Measurements from ENCODE around the gene MIX23. TPM values are rescaled to one million over a fixed set of nuclear protein-coding genes. Genes with fewer than 3 reads are reported as not detected.

MIX23 gene
- total RNA-seq, 1 donor from 2014 or later, result 25.9 TPM

GRCh38 chr3:122351612-122352011 lies 31.4 kb downstream of the MIX23 start:
- no peak for DNase-seq (ENCODE audit: low read depth in 2 of 2)

DNA sequence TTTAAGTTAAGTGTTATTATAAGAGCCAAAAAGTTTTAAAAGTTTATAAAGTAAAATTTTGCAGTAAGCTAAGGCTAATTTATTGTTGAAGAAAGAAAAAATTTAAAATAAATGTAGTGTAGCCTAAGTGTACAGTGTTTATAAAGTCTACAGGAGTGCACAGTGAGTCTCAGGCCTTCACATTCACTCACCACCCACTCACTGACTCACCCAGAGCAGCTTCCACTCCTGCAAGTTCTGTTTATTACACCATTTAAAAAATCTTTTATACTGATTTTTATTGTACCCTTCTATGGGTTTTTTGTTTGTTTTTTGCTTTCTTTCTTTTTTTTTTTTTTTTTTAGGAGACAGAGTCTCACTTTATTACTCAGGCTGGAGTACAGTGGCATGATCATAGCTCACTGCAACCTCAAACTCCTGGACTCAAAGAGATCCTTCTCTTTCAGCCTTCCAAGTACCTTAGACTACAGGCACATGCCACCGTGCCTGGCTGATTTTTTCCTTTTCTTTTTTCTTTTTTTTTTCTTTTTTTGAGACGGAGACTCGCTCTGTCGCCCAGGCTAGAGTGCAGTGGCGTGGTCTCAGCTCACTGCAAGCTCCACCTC lies 32.1 kb downstream of the MIX23 start:
- DNase-seq (ENCODE audit: low read depth in 2 of 2), result no peak

DNA sequence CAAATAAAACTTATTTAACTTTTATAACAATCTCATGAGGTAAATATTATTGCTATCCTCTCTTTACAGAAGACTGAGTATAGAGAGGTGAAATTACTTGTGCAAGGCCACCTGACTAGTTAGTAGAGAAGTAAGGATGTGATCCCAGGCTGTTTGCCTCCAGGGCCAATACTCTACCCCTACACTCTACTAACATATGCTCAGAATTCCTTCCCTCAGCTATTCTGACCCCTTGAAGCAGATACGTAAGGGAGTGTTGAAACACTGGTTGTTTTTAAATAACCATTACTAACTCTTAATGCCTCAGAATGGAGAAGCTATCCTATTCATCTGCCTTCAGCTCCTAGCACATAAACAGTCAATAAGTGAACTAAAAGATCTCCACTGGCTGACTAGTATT lies 33.9 kb downstream of the MIX23 start:
- DNase-seq (ENCODE audit: low read depth in 2 of 2), result no peak

- DNase-seq (ENCODE audit: low read depth in 2 of 2), result no peak
These were observed 39.4 kb downstream of the MIX23 start for GRCh38 chr3:122343654-122344053.

- no peak for DNase-seq (ENCODE audit: low read depth in 2 of 2)
These were observed 40.2 kb downstream of the MIX23 start for GRCh38 chr3:122342803-122343202.

DNA sequence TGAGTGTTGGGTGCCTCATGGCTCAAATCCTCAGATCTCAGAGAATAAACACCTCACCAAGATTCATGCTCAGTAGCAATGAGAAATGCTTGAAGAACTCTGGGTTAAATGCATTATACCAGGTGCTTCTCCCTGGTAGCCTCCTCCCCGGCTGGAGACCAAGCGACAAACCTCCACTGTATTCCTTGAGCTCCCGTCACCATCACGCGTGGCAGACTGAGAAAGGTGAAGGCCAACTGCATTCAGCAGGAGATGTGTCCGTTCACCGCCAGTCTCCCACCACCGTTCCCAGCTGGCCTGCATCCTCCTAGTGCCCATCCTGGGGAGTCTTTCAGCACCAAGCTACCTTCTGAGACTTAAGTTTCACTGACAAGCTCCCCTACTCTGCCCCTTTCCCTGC lies 50.5 kb downstream of the MIX23 start:
- no peak for DNase-seq (ENCODE audit: low read depth in 2 of 2)

DNA sequence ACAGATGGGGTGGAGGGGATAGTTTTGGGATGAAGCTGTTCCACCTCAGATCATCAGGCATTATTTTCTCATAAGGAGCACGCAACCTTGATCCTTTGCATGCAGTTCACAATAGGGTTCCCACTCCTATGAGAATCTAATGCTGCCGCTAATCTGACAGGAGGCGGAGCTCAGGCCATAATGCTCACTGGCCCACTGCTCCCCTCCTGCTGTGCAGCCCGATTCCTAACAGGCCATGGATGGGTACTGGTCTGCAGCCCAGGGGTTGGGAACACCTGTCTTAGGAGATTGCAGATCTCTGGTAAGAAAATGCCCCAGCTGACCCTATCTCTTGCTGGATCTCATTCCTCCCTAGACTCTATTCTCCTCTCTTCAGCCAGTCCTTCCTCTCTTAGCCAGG lies 51.1 kb downstream of the MIX23 start:
- DNase-seq (ENCODE audit: low read depth in 2 of 2), result no peak

DNA sequence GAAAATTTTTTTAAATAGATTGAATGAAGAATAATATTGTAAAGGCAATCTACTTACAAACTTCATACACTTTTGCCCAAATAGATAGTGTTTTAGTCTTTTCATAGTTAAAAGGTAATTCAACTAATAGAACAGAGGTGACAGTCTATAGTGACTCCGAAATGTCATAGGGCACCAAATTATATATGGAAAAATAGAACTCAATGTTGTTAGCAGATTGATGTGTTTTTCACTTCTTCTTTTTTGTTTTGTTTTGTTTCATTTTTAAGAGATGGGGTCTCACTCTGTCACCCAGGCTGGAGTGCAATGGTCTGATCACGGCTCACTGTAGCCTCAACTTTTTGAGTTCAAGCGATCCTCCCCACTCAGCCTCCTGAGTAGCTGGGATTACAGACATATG lies 57.3 kb downstream of the MIX23 start:
- DNase-seq (ENCODE audit: low read depth in 2 of 2), result no peak

GRCh38 chr3:122324871-122325323 lies 58.1 kb downstream of the MIX23 start, which contains the start of gene CSTA:
TSS of gene CSTA (plus strand) at chr3:122325248. CDS start at chr3:122325293, 45 bp downstream.
- DNase-seq (ENCODE audit: low read depth in 2 of 2), result no peak

GRCh38 chr3:122322095-122323075 lies 60.6 kb downstream of the MIX23 start:
- DNase-seq (ENCODE audit: low read depth in 2 of 2), result no peak

DNA sequence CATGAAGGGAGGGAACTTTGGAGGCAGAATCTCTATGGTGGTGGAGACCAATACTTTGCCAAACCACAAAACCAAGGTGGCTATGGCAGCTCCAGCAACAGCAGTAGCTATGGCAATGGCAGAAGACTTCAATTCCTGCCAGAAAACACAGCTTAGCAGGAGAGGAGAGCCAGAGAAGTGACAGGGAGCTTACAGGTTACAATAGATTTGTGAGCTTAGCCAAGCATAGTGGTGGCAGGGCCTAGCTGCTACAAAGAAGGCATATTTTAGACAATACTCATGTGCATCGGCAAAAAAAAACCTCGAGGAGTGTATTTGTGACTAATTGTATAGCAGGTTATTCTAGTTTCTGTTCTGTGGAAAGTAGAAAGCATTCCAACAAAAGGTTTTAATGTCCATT lies 64.4 kb downstream of the MIX23 start:
- no peak for DNase-seq (ENCODE audit: low read depth in 2 of 2)

GRCh38 chr3:122316368-122316767 lies 66.7 kb downstream of the MIX23 start:
- no peak for DNase-seq (ENCODE audit: low read depth in 2 of 2)

GRCh38 chr3:122315619-122316018 lies 67.4 kb downstream of the MIX23 start:
- DNase-seq (ENCODE audit: low read depth in 2 of 2), result no peak

GRCh38 chr3:122314228-122314876 lies 68.7 kb downstream of the MIX23 start:
- no peak for DNase-seq (ENCODE audit: low read depth in 2 of 2)

GRCh38 chr3:122313281-122313680 lies 69.8 kb downstream of the MIX23 start:
- no peak for DNase-seq (ENCODE audit: low read depth in 2 of 2)

GRCh38 chr3:122312826-122313225 lies 70.2 kb downstream of the MIX23 start:
- no peak for DNase-seq (ENCODE audit: low read depth in 2 of 2)

- DNase-seq (ENCODE audit: low read depth in 2 of 2), result no peak
These were observed 72.7 kb downstream of the MIX23 start for GRCh38 chr3:122310361-122310760.

Other genes starting within 250 kb of the MIX23 start
- gene CASR, start 199.6 kb downstream of the MIX23 start, total RNA-seq, result not detected in 2 replicates
- gene CSTA, start 58.0 kb downstream of the MIX23 start, total RNA-seq, result not detected in 2 replicates
- gene FAM162A, start 951 bp upstream of the MIX23 start, total RNA-seq, result 4.0 and 7.2 TPM in 2 replicates
- gene WDR5B, start 32.8 kb upstream of the MIX23 start, total RNA-seq, result 3.6 and 4.0 TPM in 2 replicates
- gene KPNA1, start 131.7 kb upstream of the MIX23 start, total RNA-seq, result 20.9 and 25.7 TPM in 2 replicates
- gene PARP9, start 181.1 kb upstream of the MIX23 start, total RNA-seq, result 12.4 and 13.6 TPM in 2 replicates
- 18.1 and 21.4 TPM in 2 replicates for gene DTX3L, start 181.1 kb upstream of the MIX23 start, total RNA-seq
- 0.39 and 1.0 TPM in 2 replicates for gene PARP15, start 194.4 kb upstream of the MIX23 start, total RNA-seq